ENCODE results near the gene TMEM266.

- TF ChIP-seq CTCF (conservative IDR thresholded peaks at IDR 0.05; ENCODE audit: low read depth in 2 of 2) (no peak), EZH2 (IDR thresholded peaks at IDR 0.05; ENCODE audit: low read depth, unreplicated experiment) (no peak), CREB1 (CRISPR knock-in tag; IDR thresholded peaks at IDR 0.05; ENCODE audit: low read depth) (no peak), EZH2phosphoT487 (IDR thresholded peaks at IDR 0.05; ENCODE audit: unreplicated experiment) (no peak), POLR2AphosphoS5 (IDR thresholded peaks at IDR 0.05; ENCODE audit: low read depth) (no peak), STAT1 (IDR thresholded peaks at IDR 0.05; ENCODE audit: unreplicated experiment) (no peak), JUNB (IDR thresholded peaks at IDR 0.05; ENCODE audit: unreplicated experiment) (no peak), ZNF331 (CRISPR knock-in tag; IDR thresholded peaks at IDR 0.05; ENCODE audit: low read depth) (no peak), NANOG (IDR thresholded peaks at IDR 0.05; ENCODE audit: borderline replicate concordance) (no peak)
- TF ChIP-seq, protein P1, sequence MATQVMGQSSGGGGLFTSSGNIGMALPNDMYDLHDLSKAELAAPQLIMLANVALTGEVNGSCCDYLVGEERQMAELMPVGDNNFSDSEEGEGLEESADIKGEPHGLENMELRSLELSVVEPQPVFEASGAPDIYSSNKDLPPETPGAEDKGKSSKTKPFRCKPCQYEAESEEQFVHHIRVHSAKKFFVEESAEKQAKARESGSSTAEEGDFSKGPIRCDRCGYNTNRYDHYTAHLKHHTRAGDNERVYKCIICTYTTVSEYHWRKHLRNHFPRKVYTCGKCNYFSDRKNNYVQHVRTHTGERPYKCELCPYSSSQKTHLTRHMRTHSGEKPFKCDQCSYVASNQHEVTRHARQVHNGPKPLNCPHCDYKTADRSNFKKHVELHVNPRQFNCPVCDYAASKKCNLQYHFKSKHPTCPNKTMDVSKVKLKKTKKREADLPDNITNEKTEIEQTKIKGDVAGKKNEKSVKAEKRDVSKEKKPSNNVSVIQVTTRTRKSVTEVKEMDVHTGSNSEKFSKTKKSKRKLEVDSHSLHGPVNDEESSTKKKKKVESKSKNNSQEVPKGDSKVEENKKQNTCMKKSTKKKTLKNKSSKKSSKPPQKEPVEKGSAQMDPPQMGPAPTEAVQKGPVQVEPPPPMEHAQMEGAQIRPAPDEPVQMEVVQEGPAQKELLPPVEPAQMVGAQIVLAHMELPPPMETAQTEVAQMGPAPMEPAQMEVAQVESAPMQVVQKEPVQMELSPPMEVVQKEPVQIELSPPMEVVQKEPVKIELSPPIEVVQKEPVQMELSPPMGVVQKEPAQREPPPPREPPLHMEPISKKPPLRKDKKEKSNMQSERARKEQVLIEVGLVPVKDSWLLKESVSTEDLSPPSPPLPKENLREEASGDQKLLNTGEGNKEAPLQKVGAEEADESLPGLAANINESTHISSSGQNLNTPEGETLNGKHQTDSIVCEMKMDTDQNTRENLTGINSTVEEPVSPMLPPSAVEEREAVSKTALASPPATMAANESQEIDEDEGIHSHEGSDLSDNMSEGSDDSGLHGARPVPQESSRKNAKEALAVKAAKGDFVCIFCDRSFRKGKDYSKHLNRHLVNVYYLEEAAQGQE (IDR thresholded peaks at IDR 0.05; ENCODE audit: unreplicated experiment): no peak
- TF ChIP-seq, protein P2, sequence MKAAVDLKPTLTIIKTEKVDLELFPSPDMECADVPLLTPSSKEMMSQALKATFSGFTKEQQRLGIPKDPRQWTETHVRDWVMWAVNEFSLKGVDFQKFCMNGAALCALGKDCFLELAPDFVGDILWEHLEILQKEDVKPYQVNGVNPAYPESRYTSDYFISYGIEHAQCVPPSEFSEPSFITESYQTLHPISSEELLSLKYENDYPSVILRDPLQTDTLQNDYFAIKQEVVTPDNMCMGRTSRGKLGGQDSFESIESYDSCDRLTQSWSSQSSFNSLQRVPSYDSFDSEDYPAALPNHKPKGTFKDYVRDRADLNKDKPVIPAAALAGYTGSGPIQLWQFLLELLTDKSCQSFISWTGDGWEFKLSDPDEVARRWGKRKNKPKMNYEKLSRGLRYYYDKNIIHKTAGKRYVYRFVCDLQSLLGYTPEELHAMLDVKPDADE (IDR thresholded peaks at IDR 0.05): no peak
These were observed 5.5 kb downstream of the TMEM266 start for GRCh38 chr15:76065245-76065644.

Measured in GM23338 (cell line).